Peyer's patch (tissue), 4 donors: ENCODE measurements around the gene SSMEM1.
"Not testable (repeated sequence)": the region's sequence is repeated elsewhere in the genome, so short reads cannot be mapped to it uniquely, and the experiment has no call there.

Experiments
- POLR2A ChIP-seq, 2 donors: fragments of 450-650 bp; IDR thresholded peaks; one replicate each; pipeline ENCODE4 v1.5.1; 2017; ENCODE audit warnings: antibody characterized with exemption in 2 of 2, mild to moderate bottlenecking in 2 of 2, moderate library complexity in 2 of 2
- TF ChIP-seq, protein P1 (sequence below), 6 experiments: fragments of 450-650 bp in 4 of 6; fragments of 200-600 bp in 2 of 6; sonication (generic) in 1 of 6; IDR thresholded peaks; one replicate each; pipeline ENCODE4 v1.5.1; 2017 to 2019; ENCODE audit warnings: antibody characterized with exemption in 6 of 6, mild to moderate bottlenecking in 3 of 6, moderate library complexity in 1 of 6

DNA sequence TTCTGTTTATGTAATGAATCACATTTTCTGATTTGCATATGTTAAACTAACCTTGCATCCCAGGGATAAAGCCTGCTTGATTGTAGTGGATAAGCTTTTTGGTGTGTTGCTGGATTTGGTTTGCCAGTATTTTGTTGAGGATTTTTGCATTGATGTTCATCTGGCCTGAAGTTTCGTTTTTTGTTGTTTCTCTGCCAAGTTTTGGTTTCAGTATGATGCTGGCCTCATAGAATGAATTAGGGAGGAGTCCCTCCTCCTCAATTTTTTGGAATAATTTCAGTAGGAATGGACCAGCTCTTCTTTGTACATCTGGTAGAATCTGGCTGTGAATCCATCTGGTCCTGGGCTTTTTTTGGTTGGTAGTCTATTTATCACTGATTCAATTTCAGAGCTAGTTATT lies 35.8 kb downstream of the SSMEM1 start:
- not testable (repeated sequence) for TF ChIP-seq POLR2A (IDR thresholded peaks at IDR 0.05)
- TF ChIP-seq, protein P1, sequence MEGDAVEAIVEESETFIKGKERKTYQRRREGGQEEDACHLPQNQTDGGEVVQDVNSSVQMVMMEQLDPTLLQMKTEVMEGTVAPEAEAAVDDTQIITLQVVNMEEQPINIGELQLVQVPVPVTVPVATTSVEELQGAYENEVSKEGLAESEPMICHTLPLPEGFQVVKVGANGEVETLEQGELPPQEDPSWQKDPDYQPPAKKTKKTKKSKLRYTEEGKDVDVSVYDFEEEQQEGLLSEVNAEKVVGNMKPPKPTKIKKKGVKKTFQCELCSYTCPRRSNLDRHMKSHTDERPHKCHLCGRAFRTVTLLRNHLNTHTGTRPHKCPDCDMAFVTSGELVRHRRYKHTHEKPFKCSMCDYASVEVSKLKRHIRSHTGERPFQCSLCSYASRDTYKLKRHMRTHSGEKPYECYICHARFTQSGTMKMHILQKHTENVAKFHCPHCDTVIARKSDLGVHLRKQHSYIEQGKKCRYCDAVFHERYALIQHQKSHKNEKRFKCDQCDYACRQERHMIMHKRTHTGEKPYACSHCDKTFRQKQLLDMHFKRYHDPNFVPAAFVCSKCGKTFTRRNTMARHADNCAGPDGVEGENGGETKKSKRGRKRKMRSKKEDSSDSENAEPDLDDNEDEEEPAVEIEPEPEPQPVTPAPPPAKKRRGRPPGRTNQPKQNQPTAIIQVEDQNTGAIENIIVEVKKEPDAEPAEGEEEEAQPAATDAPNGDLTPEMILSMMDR (IDR thresholded peaks at IDR 0.05), result not testable (repeated sequence)
